GM23248 (cell line): Measurements from ENCODE around the gene SRP14. TPM values are rescaled to one million over a fixed set of nuclear protein-coding genes. Genes with fewer than 3 reads are reported as not detected.

ENCODE experiments used
- DNase-seq: peaks from one replicate; pipeline ENCODE4 v3.0.0-alpha.2; 2015
- H2AFZ ChIP-seq: fragments of 200-600 bp; sonication (generic); 2 replicates; pipeline ENCODE4 v1.6.1; 2016; ENCODE audit warnings: antibody characterized with exemption
- H3F3A ChIP-seq: fragments of 200-600 bp; sonication (generic); 2 replicates; pipeline ENCODE4 v1.6.1; 2016; ENCODE audit warnings: mild to moderate bottlenecking, antibody characterized with exemption, mixed run types; ENCODE audit not compliant: insufficient read depth
- H3K27ac ChIP-seq: fragments of 200-600 bp; sonication (generic); 2 replicates; pipeline ENCODE4 v1.5.1; 2016; ENCODE audit warnings: mild to moderate bottlenecking
- H3K27me3 ChIP-seq: fragments of 200-600 bp; sonication (generic); replicated peaks from 2 replicates; pipeline ENCODE4 v1.6.1; 2016; ENCODE audit warnings: mild to moderate bottlenecking; ENCODE audit not compliant: insufficient read depth
- H3K36me3 ChIP-seq: fragments of 200-600 bp; sonication (generic); 2 replicates; pipeline ENCODE4 v1.6.1; 2016; ENCODE audit warnings: low read depth, mild to moderate bottlenecking
- H3K4me1 ChIP-seq: fragments of 200-600 bp; sonication (generic); 2 replicates; pipeline ENCODE4 v1.6.1; 2016; ENCODE audit warnings: mild to moderate bottlenecking; ENCODE audit not compliant: insufficient read depth
- H3K4me2 ChIP-seq: fragments of 200-600 bp; sonication (generic); one replicate; pipeline ENCODE4 v1.6.1; 2016; ENCODE audit warnings: mild to moderate bottlenecking; ENCODE audit not compliant: unreplicated experiment
- H3K4me3 ChIP-seq: fragments of 200-600 bp; sonication (generic); 2 replicates; pipeline ENCODE4 v1.5.1; 2016; ENCODE audit warnings: mild to moderate bottlenecking
- H3K79me2 ChIP-seq: fragments of 200-600 bp; sonication (generic); 2 replicates; pipeline ENCODE4 v1.6.1; 2016; ENCODE audit warnings: mild to moderate bottlenecking; ENCODE audit not compliant: insufficient read depth
- H3K9ac ChIP-seq: fragments of 200-600 bp; sonication (generic); 2 replicates; pipeline ENCODE4 v1.6.1; 2016; ENCODE audit warnings: mild to moderate bottlenecking
- H3K9me2 ChIP-seq: fragments of 200-600 bp; sonication (generic); 2 replicates; pipeline ENCODE4 v1.6.1; 2016; ENCODE audit warnings: mixed run types, mild to moderate bottlenecking, moderate library complexity; ENCODE audit not compliant: insufficient read depth
- H3K9me3 ChIP-seq: fragments of 200-600 bp; sonication (generic); one replicate; pipeline ENCODE4 v1.6.1; 2017; ENCODE audit warnings: low read depth
- H4K20me1 ChIP-seq: fragments of 200-600 bp; sonication (generic); 2 replicates; pipeline ENCODE4 v1.6.0; 2016; ENCODE audit not compliant: insufficient read depth
- EZH2 ChIP-seq: fragments of 200-600 bp; sonication (generic); IDR thresholded peaks from 2 replicates; pipeline ENCODE4 v1.6.1; 2018; ENCODE audit warnings: antibody characterized with exemption, mild to moderate bottlenecking; ENCODE audit not compliant: insufficient read depth, poor library complexity, severe bottlenecking
- EZH2phosphoT487 ChIP-seq: fragments of 200-600 bp; sonication (generic); IDR thresholded peaks from 2 replicates; pipeline ENCODE4 v1.6.1; 2018; ENCODE audit warnings: antibody characterized with exemption, moderate library complexity, mild to moderate bottlenecking, low read depth; ENCODE audit not compliant: insufficient read depth
- WGBS, 2 experiments: methylation state at CpG; one replicate each; pipeline ENCODE4 v1.1.6; 2015 to 2017; ENCODE audit warnings: low lambda C conversion rate in 2 of 2, low coverage in 1 of 2; ENCODE audit errors: missing lambda C conversion rate in 2 of 2; 5-methylcytosine and 5-hydroxymethylcytosine counted together
- in situ Hi-C: fragments of 300-500 bp; cut with MboI; formaldehyde crosslinking; loops from 2 replicates; pipeline ENCODE4 v1.15.0; 2020
- polyA plus RNA-seq: library from polyadenylated mRNA; unstranded; fragments of >200 nt; fragmentation: Nextera tagmentation; extraction: Ambion mirVana; gene quantifications from 2 replicates; pipeline ENCODE4 v1.2.1, GENCODE V29; 2016
- total RNA-seq: library from RNA; depleted of rRNA; stranded (reverse); fragments of >200 nt; shearing (Covaris generic); gene quantifications from 2 replicates; pipeline ENCODE4 v1.2.3, GENCODE V29; 2014; rRNA removed

Gene SRP14
- total and polyA plus RNA-seq, 2 experiments from 2014 or later, result 282 to 796 TPM

GRCh38 chr15:39990706-39991105, 48.3 kb downstream of the SRP14 start:
- Histone ChIP-seq H3K9ac (no peak overlapping the region), H3K36me3 (peaks cover 75% of the 10 kb centered on the region), H2AFZ (no peak overlapping the region), H3K4me2 (no peak overlapping the region), H3K27me3 (no peaks in the 10 kb centered on the region), H4K20me1 (no peaks in the 10 kb centered on the region), H3K9me2 (no peaks in the 10 kb centered on the region), H3K79me2 (no peaks in the 10 kb centered on the region), H3F3A (0 out of 2 replicates have a peak, but pooled peaks cover 2% of the 10 kb centered on the region), H3K9me3 (no peaks in the 10 kb centered on the region), H3K27ac (no peak overlapping the region), H3K4me1 (no peaks in the 10 kb centered on the region), H3K4me3 (no peak overlapping the region)
- 81 to 82% methylated on average over 6 of the region's 6 CpGs for WGBS, 2 experiments
- no peak for DNase-seq
- in situ Hi-C loops, result no loop called here
- no peak for TF ChIP-seq EZH2
- TF ChIP-seq EZH2phosphoT487, result no peak

GRCh38 chr15:39987821-39988220, 51.2 kb downstream of the SRP14 start:
- WGBS, 2 experiments, result 97 to 99% methylated on average over 7 of the region's 7 CpGs
- no peak for DNase-seq
- Histone ChIP-seq H3K79me2 (no peaks in the 10 kb centered on the region), H3K27ac (no peak overlapping the region), H3K9me2 (no peaks in the 10 kb centered on the region), H3K4me3 (no peak overlapping the region), H2AFZ (no peak overlapping the region), H3K9ac (no peak overlapping the region), H3F3A (no peaks in the 10 kb centered on the region), H3K4me2 (no peak overlapping the region), H3K27me3 (no peaks in the 10 kb centered on the region), H4K20me1 (no peaks in the 10 kb centered on the region), H3K9me3 (no peaks in the 10 kb centered on the region), H3K36me3 (peaks cover 72% of the 10 kb centered on the region), H3K4me1 (no peaks in the 10 kb centered on the region)
- no peak for TF ChIP-seq EZH2phosphoT487
- TF ChIP-seq EZH2, result no peak
- in situ Hi-C loops, result no loop called here

Other genes starting within 250 kb of the SRP14 start
- 254 and 307 TPM in 2 replicates for gene GPR176, start 118.9 kb downstream of the SRP14 start, total RNA-seq
- 156 and 161 TPM in 2 replicates for gene GPR176, start 118.9 kb downstream of the SRP14 start, polyA plus RNA-seq
- gene EIF2AK4, start 105.1 kb downstream of the SRP14 start, total RNA-seq, result 54.6 and 74.1 TPM in 2 replicates
- 79.3 and 79.8 TPM in 2 replicates for gene EIF2AK4, start 105.1 kb downstream of the SRP14 start, polyA plus RNA-seq
- 1.1 and 2.7 TPM in 2 replicates for gene BMF, start 69.7 kb upstream of the SRP14 start, total RNA-seq
- gene BMF, start 69.7 kb upstream of the SRP14 start, polyA plus RNA-seq, result 0.40 and 0.41 TPM in 2 replicates
- 9.4 and 23.4 TPM in 2 replicates for gene BUB1B, start 121.9 kb upstream of the SRP14 start, total RNA-seq
- gene BUB1B, start 121.9 kb upstream of the SRP14 start, polyA plus RNA-seq, result 8.1 and 10.2 TPM in 2 replicates
- not detected in 2 replicates for gene PAK6, start 199.9 kb upstream of the SRP14 start, total RNA-seq
- not detected in 2 replicates for gene PAK6, start 199.9 kb upstream of the SRP14 start, polyA plus RNA-seq
- not detected in 2 replicates for gene ANKRD63, start 243.9 kb upstream of the SRP14 start, total RNA-seq
- not detected in 2 replicates for gene ANKRD63, start 243.9 kb upstream of the SRP14 start, polyA plus RNA-seq